SK-N-SH (cell line): ENCODE measurements around the gene ARCN1.

Experiments used
- EP300 ChIP-seq, 2 experiments: IDR thresholded peaks; 2 replicates each; pipeline versions ENCODE4 v1.4.0 to v1.6.1; 2012; ENCODE audit warnings: borderline replicate concordance in 1 of 2, low read depth in 1 of 2, low read length in 1 of 2
- GABPA ChIP-seq: IDR thresholded peaks from 2 replicates; pipeline ENCODE4 v1.4.0; 2012; ENCODE audit warnings: low read depth, mild to moderate bottlenecking
- TAF1 ChIP-seq: IDR thresholded peaks from 2 replicates; pipeline ENCODE4 v1.6.1; 2012; ENCODE audit warnings: low read depth, mild to moderate bottlenecking, low read length, moderate library complexity, borderline replicate concordance
- TEAD4 ChIP-seq: IDR thresholded peaks from 2 replicates; pipeline ENCODE4 v1.4.0; 2012; ENCODE audit warnings: mild to moderate bottlenecking, borderline replicate concordance; ENCODE audit not compliant: insufficient read depth
- TF ChIP-seq, protein P1 (sequence below): fragments of 200-600 bp; sonication (generic); IDR thresholded peaks from 2 replicates; pipeline ENCODE4 v1.6.1; 2017; ENCODE audit warnings: antibody characterized with exemption, mild to moderate bottlenecking, moderate library complexity
- TF ChIP-seq, protein P2 (sequence below): IDR thresholded peaks from 2 replicates; pipeline ENCODE4 v1.6.1; 2012; ENCODE audit warnings: mild to moderate bottlenecking, low read depth, low read length, moderate library complexity

DNA sequence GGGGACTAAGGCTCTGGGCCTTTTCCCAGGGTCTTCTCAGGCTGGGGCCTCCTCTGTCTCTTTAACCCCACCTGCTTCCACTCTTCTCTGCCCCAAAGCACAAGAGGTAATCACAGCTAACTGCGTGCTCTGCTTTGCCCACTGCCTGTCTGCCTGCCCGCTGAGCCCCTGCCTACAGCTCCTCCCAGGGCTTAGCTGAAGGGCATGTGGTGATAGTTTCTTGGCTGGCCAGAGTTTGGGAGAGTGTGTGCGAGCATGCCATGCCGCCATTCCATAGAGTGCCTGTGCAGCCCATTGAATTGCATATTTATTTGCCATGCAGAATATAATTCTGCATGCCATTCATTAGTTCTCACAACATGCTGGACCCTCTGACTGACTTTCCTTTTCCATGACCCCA, 67.7 kb downstream of the ARCN1 start:
- TF ChIP-seq GABPA = no peak
- TF ChIP-seq, protein P1, sequence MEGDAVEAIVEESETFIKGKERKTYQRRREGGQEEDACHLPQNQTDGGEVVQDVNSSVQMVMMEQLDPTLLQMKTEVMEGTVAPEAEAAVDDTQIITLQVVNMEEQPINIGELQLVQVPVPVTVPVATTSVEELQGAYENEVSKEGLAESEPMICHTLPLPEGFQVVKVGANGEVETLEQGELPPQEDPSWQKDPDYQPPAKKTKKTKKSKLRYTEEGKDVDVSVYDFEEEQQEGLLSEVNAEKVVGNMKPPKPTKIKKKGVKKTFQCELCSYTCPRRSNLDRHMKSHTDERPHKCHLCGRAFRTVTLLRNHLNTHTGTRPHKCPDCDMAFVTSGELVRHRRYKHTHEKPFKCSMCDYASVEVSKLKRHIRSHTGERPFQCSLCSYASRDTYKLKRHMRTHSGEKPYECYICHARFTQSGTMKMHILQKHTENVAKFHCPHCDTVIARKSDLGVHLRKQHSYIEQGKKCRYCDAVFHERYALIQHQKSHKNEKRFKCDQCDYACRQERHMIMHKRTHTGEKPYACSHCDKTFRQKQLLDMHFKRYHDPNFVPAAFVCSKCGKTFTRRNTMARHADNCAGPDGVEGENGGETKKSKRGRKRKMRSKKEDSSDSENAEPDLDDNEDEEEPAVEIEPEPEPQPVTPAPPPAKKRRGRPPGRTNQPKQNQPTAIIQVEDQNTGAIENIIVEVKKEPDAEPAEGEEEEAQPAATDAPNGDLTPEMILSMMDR = no peak
- TF ChIP-seq EP300 (IDR thresholded peaks at IDR 0.05; ENCODE audit: borderline replicate concordance in 1 of 2, low read depth in 1 of 2, low read length in 1 of 2) = no peak
- TF ChIP-seq TAF1 = no peak
- TF ChIP-seq TEAD4 = no peak
- TF ChIP-seq, protein P2, sequence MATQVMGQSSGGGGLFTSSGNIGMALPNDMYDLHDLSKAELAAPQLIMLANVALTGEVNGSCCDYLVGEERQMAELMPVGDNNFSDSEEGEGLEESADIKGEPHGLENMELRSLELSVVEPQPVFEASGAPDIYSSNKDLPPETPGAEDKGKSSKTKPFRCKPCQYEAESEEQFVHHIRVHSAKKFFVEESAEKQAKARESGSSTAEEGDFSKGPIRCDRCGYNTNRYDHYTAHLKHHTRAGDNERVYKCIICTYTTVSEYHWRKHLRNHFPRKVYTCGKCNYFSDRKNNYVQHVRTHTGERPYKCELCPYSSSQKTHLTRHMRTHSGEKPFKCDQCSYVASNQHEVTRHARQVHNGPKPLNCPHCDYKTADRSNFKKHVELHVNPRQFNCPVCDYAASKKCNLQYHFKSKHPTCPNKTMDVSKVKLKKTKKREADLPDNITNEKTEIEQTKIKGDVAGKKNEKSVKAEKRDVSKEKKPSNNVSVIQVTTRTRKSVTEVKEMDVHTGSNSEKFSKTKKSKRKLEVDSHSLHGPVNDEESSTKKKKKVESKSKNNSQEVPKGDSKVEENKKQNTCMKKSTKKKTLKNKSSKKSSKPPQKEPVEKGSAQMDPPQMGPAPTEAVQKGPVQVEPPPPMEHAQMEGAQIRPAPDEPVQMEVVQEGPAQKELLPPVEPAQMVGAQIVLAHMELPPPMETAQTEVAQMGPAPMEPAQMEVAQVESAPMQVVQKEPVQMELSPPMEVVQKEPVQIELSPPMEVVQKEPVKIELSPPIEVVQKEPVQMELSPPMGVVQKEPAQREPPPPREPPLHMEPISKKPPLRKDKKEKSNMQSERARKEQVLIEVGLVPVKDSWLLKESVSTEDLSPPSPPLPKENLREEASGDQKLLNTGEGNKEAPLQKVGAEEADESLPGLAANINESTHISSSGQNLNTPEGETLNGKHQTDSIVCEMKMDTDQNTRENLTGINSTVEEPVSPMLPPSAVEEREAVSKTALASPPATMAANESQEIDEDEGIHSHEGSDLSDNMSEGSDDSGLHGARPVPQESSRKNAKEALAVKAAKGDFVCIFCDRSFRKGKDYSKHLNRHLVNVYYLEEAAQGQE = no peak
